GM13976 (cell line): ENCODE results near the gene PTPN11.
A peak's percentile ranks its signal among the peaks of the same experiment; 100 is the strongest.

Experiments used
- DNase-seq: peaks from one replicate; pipeline ENCODE4 v3.0.0; 2012; ENCODE audit warnings: low spot score
- in situ Hi-C: fragments of 300-500 bp; cut with MboI; formaldehyde crosslinking; loops from one replicate; pipeline ENCODE4 v1.12.0; 2022; ENCODE audit warnings: low sequenced_read_pairs, mixed read lengths, inconsistent platforms; ENCODE audit not compliant: unreplicated experiment
- TF ChIP-seq, protein P1 (sequence below): IDR thresholded peaks from 2 replicates; pipeline ENCODE4 v1.5.1; 2012; ENCODE audit warnings: borderline replicate concordance, mild to moderate bottlenecking; ENCODE audit not compliant: insufficient read depth; ENCODE audit errors: extremely low read depth, missing control alignments, control extremely low read depth

Gene PTPN11

DNA sequence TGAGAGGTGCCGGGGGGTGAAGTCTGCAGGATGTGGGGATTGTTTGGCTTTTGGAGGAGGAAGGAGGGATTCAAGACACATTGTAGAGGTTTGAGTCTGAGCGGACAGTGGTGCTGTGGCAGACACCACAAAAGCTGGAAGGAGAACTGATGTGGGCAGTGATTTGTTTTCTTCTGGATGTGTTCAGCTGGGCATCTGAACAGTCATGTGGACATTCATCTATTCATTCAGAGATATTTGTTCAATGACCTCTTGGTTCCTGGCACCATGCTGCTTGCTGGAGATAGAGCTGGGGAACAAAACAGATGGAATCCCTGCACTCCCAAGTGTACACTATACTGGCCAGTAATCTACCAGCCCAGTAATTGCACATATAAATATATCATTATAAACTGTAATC lies 64.0 kb downstream of the PTPN11 start:
- in situ Hi-C loops, result no loop called here
- TF ChIP-seq, protein P1, sequence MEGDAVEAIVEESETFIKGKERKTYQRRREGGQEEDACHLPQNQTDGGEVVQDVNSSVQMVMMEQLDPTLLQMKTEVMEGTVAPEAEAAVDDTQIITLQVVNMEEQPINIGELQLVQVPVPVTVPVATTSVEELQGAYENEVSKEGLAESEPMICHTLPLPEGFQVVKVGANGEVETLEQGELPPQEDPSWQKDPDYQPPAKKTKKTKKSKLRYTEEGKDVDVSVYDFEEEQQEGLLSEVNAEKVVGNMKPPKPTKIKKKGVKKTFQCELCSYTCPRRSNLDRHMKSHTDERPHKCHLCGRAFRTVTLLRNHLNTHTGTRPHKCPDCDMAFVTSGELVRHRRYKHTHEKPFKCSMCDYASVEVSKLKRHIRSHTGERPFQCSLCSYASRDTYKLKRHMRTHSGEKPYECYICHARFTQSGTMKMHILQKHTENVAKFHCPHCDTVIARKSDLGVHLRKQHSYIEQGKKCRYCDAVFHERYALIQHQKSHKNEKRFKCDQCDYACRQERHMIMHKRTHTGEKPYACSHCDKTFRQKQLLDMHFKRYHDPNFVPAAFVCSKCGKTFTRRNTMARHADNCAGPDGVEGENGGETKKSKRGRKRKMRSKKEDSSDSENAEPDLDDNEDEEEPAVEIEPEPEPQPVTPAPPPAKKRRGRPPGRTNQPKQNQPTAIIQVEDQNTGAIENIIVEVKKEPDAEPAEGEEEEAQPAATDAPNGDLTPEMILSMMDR, result no peak
- DNase-seq, result no peak

DNA sequence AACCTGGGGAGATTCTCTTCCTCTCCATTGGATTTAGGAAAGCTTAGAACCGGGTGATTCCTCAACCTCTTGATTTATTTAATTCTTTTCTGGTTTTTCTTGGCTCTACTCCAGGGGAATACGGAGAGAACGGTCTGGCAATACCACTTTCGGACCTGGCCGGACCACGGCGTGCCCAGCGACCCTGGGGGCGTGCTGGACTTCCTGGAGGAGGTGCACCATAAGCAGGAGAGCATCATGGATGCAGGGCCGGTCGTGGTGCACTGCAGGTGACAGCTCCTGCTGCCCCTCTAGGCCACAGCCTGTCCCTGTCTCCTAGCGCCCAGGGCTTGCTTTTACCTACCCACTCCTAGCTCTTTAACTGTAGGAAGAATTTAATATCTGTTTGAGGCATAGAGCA lies 67.6 kb downstream of the PTPN11 start:
- in situ Hi-C loops, result no loop called here
- TF ChIP-seq, protein P1, result no peak
- no peak for DNase-seq

DNA sequence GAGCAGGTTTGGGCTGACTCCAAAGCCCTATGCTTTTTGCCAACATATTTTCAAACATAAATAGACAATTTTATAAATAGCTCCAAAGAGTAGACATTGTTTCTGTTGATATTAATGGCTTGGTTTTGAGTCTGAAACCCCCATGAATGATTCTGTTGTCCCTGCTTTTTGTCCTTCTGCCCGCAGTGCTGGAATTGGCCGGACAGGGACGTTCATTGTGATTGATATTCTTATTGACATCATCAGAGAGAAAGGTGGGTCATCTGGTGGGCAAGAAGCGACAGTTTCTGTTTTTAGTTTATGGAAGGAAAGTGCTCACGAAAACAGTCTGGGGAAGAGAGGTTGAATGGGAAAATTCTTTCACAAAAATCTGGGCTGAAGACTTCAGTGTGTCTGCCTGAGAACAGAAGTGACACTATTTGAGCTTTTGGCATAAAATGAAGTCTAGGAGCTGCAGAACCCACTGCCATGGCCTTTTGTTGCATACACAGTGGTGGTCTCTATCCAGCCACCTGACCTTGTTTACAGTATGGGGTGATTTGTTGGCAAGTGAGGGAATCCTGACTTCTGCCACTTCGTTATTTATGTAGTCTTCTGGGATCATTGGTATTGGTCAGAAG lies 69.6 kb downstream of the PTPN11 start:
- in situ Hi-C loops, result no loop called here
- TF ChIP-seq, protein P1, result no peak
- DNase-seq, result no peak

DNA sequence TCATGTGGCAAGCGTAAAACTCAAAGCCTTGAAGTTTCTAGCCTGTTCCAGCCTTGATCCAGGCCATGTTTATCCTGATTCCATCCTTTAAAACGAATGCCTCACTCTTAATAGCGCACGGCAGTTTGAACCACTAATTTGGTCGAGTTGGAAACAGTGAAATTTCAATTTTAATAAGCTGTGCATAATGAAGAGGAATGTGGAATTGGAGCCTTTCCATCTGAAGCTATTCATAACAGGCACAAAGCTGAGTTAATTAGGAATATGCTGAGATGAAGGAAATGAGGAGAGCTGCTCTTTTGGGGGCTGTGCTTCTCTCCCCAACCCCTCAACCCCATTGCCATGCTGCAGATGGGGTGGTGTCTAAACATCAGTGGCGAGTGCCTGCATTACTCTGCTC lies 70.7 kb downstream of the PTPN11 start:
- in situ Hi-C loops, result no loop called here
- TF ChIP-seq, protein P1, result no peak
- no peak for DNase-seq

DNA sequence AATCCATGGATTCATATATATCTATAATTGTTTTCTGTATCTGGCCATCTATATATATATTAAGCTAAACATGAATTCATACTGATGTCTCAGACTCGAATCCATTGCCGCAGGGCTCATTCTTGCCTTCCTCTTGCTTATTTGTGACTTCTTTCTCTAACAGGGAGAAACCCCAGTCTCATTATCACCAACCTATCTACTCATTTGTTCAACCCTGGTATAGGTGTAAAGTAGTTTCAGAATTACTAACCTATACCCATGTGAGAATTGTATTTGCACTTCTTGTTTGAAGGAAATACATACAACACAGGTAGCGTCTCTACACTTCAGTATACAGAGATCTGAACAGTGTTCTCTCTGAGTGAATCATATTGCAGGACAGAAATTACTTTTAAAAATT lies 77.7 kb downstream of the PTPN11 start:
- TF ChIP-seq, protein P1, result no peak
- DNase-seq, result peak; percentile 41
- in situ Hi-C loops, result no loop called here

DNA sequence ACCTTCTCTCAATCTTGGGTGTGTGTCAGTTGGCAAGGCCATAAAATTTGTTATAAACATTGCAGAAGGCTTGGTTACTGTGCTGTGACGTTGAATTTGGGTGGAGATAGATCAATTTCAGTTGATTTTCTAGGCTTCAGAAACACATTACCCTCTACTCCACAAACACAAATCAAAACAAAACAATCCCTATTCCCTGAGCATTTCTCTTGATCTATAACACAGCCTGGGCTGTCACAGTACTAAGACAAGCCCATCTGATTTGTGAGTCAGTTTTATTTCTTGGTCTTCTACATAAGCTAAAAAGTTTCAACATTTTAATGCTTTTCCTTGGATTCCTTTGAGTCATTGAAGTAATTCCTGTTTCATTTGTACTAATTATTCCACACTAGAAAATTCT lies 79.8 kb downstream of the PTPN11 start:
- TF ChIP-seq, protein P1, result no peak
- DNase-seq, result no peak
- in situ Hi-C loops, result no loop called here

DNA sequence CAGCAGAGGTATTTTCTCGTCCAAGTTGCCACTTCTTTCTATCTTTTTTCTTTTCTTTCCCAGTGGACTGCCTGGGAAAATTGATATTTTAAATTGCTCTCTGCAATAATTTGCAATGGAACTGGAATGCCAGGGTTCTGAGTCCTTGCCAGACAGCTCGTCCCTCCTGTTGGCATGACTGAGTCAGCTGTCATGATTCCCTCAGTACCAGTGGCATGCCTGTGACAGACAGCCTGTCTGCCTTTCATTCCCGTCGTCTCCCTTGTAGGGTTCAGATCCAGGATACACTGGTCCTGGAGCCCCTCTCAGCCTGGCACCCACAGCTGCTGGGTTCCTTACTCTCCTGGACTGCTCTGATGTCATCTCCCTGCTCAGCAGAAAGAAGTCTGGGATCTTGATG lies 84.8 kb downstream of the PTPN11 start:
- TF ChIP-seq, protein P1, result no peak
- no peak for DNase-seq
- in situ Hi-C loops, result no loop called here
